CD14-positive monocyte (primary cell): ENCODE results near the gene OR2T35. TPM values are rescaled to one million over a fixed set of nuclear protein-coding genes. Genes with fewer than 3 reads are reported as not detected.

ENCODE experiments used
- DNase-seq, 3 donors: peaks; one replicate each; pipeline ENCODE4 v3.0.0-alpha.2; 2011 to 2022
- H2AFZ ChIP-seq: 2 replicates; pipeline ENCODE4 v1.6.0; 2012; ENCODE audit warnings: mild to moderate bottlenecking, low read depth, low read length, inconsistent platforms; ENCODE audit not compliant: insufficient read depth, poor library complexity, severe bottlenecking
- H3K27ac ChIP-seq, 2 donors: 1 replicate in 1 of 2; 2 replicates in 1 of 2; pipeline ENCODE4 v1.5.1; 2012 to 2013; ENCODE audit warnings: low read length in 2 of 2, control low read depth in 1 of 2, inconsistent platforms in 1 of 2, low read depth in 1 of 2, mild to moderate bottlenecking in 1 of 2
- H3K27me3 ChIP-seq, 2 donors: one replicate each; pipeline versions ENCODE4 v1.6.0 to v1.6.1; 2011 to 2013; ENCODE audit warnings: low read length in 2 of 2; ENCODE audit not compliant: control insufficient read depth in 2 of 2, insufficient read depth in 2 of 2
- H3K36me3 ChIP-seq, 2 donors: replicated peaks in 1 of 2; 1 replicate in 1 of 2; 2 replicates in 1 of 2; pipeline versions ENCODE4 v1.5.1 to v1.6.1; 2012 to 2013; ENCODE audit warnings: low read length in 2 of 2, control low read depth in 1 of 2, inconsistent platforms in 1 of 2, mild to moderate bottlenecking in 1 of 2; ENCODE audit not compliant: insufficient read depth in 2 of 2, control insufficient read depth in 1 of 2
- H3K4me1 ChIP-seq, 2 donors: 1 replicate in 1 of 2; 2 replicates in 1 of 2; pipeline versions ENCODE4 v1.5.1 to v1.6.1; 2012 to 2013; ENCODE audit warnings: low read length in 2 of 2, control low read depth in 1 of 2, inconsistent platforms in 1 of 2, mild to moderate bottlenecking in 1 of 2, moderate library complexity in 1 of 2; ENCODE audit not compliant: insufficient read depth in 2 of 2, control insufficient read depth in 1 of 2
- H3K4me2 ChIP-seq: replicated peaks from 2 replicates; pipeline ENCODE3; 2012; ENCODE audit warnings: low read length, moderate library complexity, mild to moderate bottlenecking; ENCODE audit not compliant: poor library complexity, severe bottlenecking; ENCODE audit errors: extremely low read depth
- H3K4me3 ChIP-seq, 3 experiments: fragments of 200-600 bp in 1 of 3; sonication (generic) in 1 of 3; replicated peaks in 1 of 3; 1 replicate in 2 of 3; 2 replicates in 1 of 3; pipeline ENCODE4 v1.5.1; 2011 to 2013; ENCODE audit warnings: low read length in 3 of 3, mild to moderate bottlenecking in 3 of 3, control low read depth in 2 of 3, low read depth in 2 of 3, inconsistent platforms in 1 of 3, moderate library complexity in 1 of 3
- H3K79me2 ChIP-seq: 2 replicates; pipeline ENCODE4 v1.6.0; 2012; ENCODE audit warnings: mild to moderate bottlenecking, control low read depth, inconsistent platforms, low read length, moderate library complexity; ENCODE audit not compliant: insufficient read depth
- H3K9ac ChIP-seq: 2 replicates; pipeline ENCODE4 v1.6.0; 2017; ENCODE audit warnings: low read length, mild to moderate bottlenecking; ENCODE audit not compliant: insufficient read depth, poor library complexity, severe bottlenecking
- H3K9me3 ChIP-seq, 2 donors: replicated peaks in 1 of 2; 1 replicate in 1 of 2; 2 replicates in 1 of 2; pipeline versions ENCODE4 v1.5.1 to v1.6.1; 2012 to 2013; ENCODE audit warnings: low read length in 2 of 2, control low read depth in 1 of 2; ENCODE audit not compliant: control insufficient read depth in 1 of 2, insufficient read depth in 1 of 2
- H4K20me1 ChIP-seq: 2 replicates; pipeline ENCODE4 v1.6.0; 2012; ENCODE audit warnings: mild to moderate bottlenecking, low read length, control low read depth, moderate library complexity; ENCODE audit not compliant: insufficient read depth
- H3K27ac Mint-ChIP-seq, 7 donors: one replicate each; pipeline ENCODE4 v1.8.0; 2020; ENCODE audit warnings: mild to moderate bottlenecking in 7 of 7, mixed read lengths in 7 of 7, moderate library complexity in 6 of 7, inconsistent platforms in 2 of 7
- H3K27me3 Mint-ChIP-seq, 3 donors: one replicate each; pipeline ENCODE4 v1.8.0; 2021 to 2022; ENCODE audit warnings: low read depth in 3 of 3, mild to moderate bottlenecking in 3 of 3, mixed read lengths in 3 of 3, moderate library complexity in 3 of 3, inconsistent platforms in 1 of 3
- H3K36me3 Mint-ChIP-seq, 2 donors: one replicate each; pipeline ENCODE4 v1.8.0; 2020; ENCODE audit warnings: mixed read lengths in 2 of 2, inconsistent platforms in 1 of 2, mild to moderate bottlenecking in 1 of 2
- H3K4me1 Mint-ChIP-seq: one replicate; pipeline ENCODE4 v1.8.0; 2020; ENCODE audit warnings: mild to moderate bottlenecking, mixed read lengths
- H3K4me3 Mint-ChIP-seq, 2 donors: one replicate each; pipeline ENCODE4 v1.8.0; 2020; ENCODE audit warnings: mild to moderate bottlenecking in 2 of 2, mixed read lengths in 2 of 2, moderate library complexity in 1 of 2
- H3K9me3 Mint-ChIP-seq, 7 donors: one replicate each; pipeline ENCODE4 v1.8.0; 2020 to 2022; ENCODE audit warnings: mixed read lengths in 7 of 7, mild to moderate bottlenecking in 6 of 7, moderate library complexity in 6 of 7, inconsistent platforms in 2 of 7
- WGBS: methylation state at CpG from one replicate; pipeline ENCODE4 v1.1.5; 2013; ENCODE audit warnings: missing lambda C conversion rate; ENCODE audit not compliant: insufficient coverage; 5-methylcytosine and 5-hydroxymethylcytosine counted together
- intact Hi-C, 2 donors: fragments of 100-400 bp; cut with micrococcal nuclease; formaldehyde crosslinking; loops; one replicate each; pipeline versions ENCODE4 v1.15.0 to v1.15.1; 2023
- polyA plus RNA-seq, 3 donors: library from polyadenylated mRNA; depleted of rRNA in 1 of 3; unstranded in 2 of 3; stranded (reverse) in 1 of 3; fragments of 300-500 nt in 2 of 3; fragments of >200 nt in 1 of 3; fragmentation: Illumina TruSeq in 2 of 3; gene quantifications; 1 replicate in 2 of 3; 2 replicates in 1 of 3; pipeline ENCODE4 v1.2.3, GENCODE V29; 2012 to 2021
- TF ChIP-seq, protein P1 (sequence below): fragments of 200-600 bp; IDR thresholded peaks from one replicate; pipeline ENCODE4 v1.8.0; 2022; ENCODE audit warnings: antibody characterized with exemption, mild to moderate bottlenecking

Gene OR2T35
- polyA plus RNA-seq, 3 donors = not detected

DNA sequence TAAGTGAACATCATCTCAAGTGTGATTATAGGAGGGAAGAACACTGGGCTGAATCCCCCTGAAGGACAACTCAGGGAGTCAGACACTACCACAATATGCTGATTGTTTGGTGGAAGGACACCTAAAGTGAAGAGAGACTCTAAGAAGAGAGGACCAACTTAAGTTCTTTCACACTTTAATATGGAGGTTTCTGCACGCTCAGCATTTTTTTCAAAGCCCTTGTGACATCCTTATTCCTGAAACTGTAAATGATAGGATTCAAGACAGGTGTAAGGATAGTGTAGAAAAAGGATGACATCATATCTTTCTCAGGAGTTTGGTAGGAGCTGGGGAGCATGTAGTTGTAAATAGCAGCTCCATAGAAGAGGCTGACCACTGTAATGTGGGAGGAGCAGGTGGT, 52.4 kb downstream of the OR2T35 start:
- Mint-ChIP-seq H3K4me3 (no peak overlapping the region), H3K36me3 (no peaks in the 10 kb centered on the region), H3K4me1 (peaks cover 3% of the 10 kb centered on the region), H3K9me3 (peaks cover 0 to 3% (median 2%) of the 10 kb centered on the region in 7 donors), H3K27me3 (no peaks in the 10 kb centered on the region), H3K27ac (no peak overlapping the region)
- Histone ChIP-seq H2AFZ (no peak overlapping the region), H3K9ac (no peak overlapping the region), H3K9me3 (no peaks in the 10 kb centered on the region), H3K4me1 (no peaks in the 10 kb centered on the region), H3K27ac (no peak overlapping the region), H3K4me2 (no peak overlapping the region), H3K79me2 (no peaks in the 10 kb centered on the region), H3K27me3 (no peaks in the 10 kb centered on the region), H3K36me3 (no peaks in the 10 kb centered on the region), H4K20me1 (no peaks in the 10 kb centered on the region), H3K4me3 (no peak overlapping the region)
- no CpG with 5 or more reads among the region's 1 CpG for WGBS
- DNase-seq = no peak
- TF ChIP-seq, protein P1, sequence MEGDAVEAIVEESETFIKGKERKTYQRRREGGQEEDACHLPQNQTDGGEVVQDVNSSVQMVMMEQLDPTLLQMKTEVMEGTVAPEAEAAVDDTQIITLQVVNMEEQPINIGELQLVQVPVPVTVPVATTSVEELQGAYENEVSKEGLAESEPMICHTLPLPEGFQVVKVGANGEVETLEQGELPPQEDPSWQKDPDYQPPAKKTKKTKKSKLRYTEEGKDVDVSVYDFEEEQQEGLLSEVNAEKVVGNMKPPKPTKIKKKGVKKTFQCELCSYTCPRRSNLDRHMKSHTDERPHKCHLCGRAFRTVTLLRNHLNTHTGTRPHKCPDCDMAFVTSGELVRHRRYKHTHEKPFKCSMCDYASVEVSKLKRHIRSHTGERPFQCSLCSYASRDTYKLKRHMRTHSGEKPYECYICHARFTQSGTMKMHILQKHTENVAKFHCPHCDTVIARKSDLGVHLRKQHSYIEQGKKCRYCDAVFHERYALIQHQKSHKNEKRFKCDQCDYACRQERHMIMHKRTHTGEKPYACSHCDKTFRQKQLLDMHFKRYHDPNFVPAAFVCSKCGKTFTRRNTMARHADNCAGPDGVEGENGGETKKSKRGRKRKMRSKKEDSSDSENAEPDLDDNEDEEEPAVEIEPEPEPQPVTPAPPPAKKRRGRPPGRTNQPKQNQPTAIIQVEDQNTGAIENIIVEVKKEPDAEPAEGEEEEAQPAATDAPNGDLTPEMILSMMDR = no peak
- intact Hi-C loops = no loop called here

GRCh38 chr1:248590055-248590454, 55.0 kb downstream of the OR2T35 start:
- Mint-ChIP-seq H3K27ac (no peak overlapping the region), H3K27me3 (peaks cover 0 to 3% (median 0%) of the 10 kb centered on the region in 3 donors), H3K9me3 (peaks cover 0 to 3% (median 2%) of the 10 kb centered on the region in 7 donors), H3K4me1 (no peaks in the 10 kb centered on the region), H3K36me3 (no peaks in the 10 kb centered on the region), H3K4me3 (no peak overlapping the region)
- WGBS = 98% methylated on average over 8 of the region's 17 CpGs
- Histone ChIP-seq H2AFZ (no peak overlapping the region), H4K20me1 (no peaks in the 10 kb centered on the region), H3K27me3 (no peaks in the 10 kb centered on the region), H3K27ac (no peak overlapping the region), H3K9ac (no peak overlapping the region), H3K4me3 (no peak overlapping the region), H3K4me1 (no peaks in the 10 kb centered on the region), H3K9me3 (no peaks in the 10 kb centered on the region), H3K79me2 (no peaks in the 10 kb centered on the region), H3K36me3 (no peaks in the 10 kb centered on the region), H3K4me2 (no peak overlapping the region)
- DNase-seq = no peak
- TF ChIP-seq, protein P1 = no peak
- intact Hi-C loops = no loop called here
